Spleen (tissue), 11 donors: ENCODE results near the gene VEGFB. TPM values are rescaled to one million over a fixed set of nuclear protein-coding genes. Genes with fewer than 3 reads are reported as not detected.
A peak's percentile ranks its signal among the peaks of the same experiment; 100 is the strongest.

Experiments used
- DNase-seq: peaks from one replicate; pipeline ENCODE4 v3.0.0-alpha.2; 2020
- H3K27ac ChIP-seq, 8 donors: fragments of 200-600 bp; sonication (generic) in 7 of 8; 1 replicate in 4 of 8; 2 replicates in 4 of 8; pipeline versions ENCODE4 v1.5.0 to v1.8.0; 2016 to 2021; ENCODE audit warnings: inconsistent platforms in 4 of 8, mild to moderate bottlenecking in 4 of 8, moderate library complexity in 1 of 8
- H3K27me3 ChIP-seq, 7 donors: fragments of 200-600 bp; sonication (generic) in 6 of 7; replicated peaks in 1 of 7; 1 replicate in 4 of 7; 2 replicates in 3 of 7; pipeline versions ENCODE4 v1.5.0 to v1.8.0; 2016 to 2021; ENCODE audit warnings: inconsistent platforms in 3 of 7, mild to moderate bottlenecking in 1 of 7
- H3K36me3 ChIP-seq, 6 donors: fragments of 200-600 bp; sonication (generic) in 5 of 6; 1 replicate in 4 of 6; 2 replicates in 2 of 6; pipeline versions ENCODE4 v1.5.0 to v1.8.0; 2016 to 2021; ENCODE audit warnings: inconsistent platforms in 2 of 6
- H3K4me1 ChIP-seq, 6 donors: fragments of 200-600 bp; sonication (generic) in 5 of 6; 1 replicate in 3 of 6; 2 replicates in 3 of 6; pipeline versions ENCODE4 v1.5.0 to v1.8.0; 2016 to 2021; ENCODE audit warnings: inconsistent platforms in 3 of 6
- H3K4me3 ChIP-seq, 8 donors: fragments of 200-600 bp; sonication (generic) in 7 of 8; 1 replicate in 4 of 8; 2 replicates in 4 of 8; pipeline versions ENCODE4 v1.5.0 to v1.8.0; 2016 to 2021; ENCODE audit warnings: inconsistent platforms in 4 of 8, mild to moderate bottlenecking in 4 of 8, moderate library complexity in 2 of 8
- H3K9me3 ChIP-seq, 8 donors: fragments of 200-600 bp; sonication (generic) in 7 of 8; 1 replicate in 4 of 8; 2 replicates in 4 of 8; pipeline versions ENCODE4 v1.5.0 to v1.8.0; 2016 to 2021; ENCODE audit warnings: inconsistent platforms in 4 of 8
- CTCF ChIP-seq, 11 experiments: fragments of 200-600 bp in 7 of 11; fragments of 450-650 bp in 4 of 11; sonication (generic) in 4 of 11; IDR thresholded peaks in 8 of 11; conservative IDR thresholded peaks in 3 of 11; 1 replicate in 7 of 11; 2 replicates in 4 of 11; pipeline versions ENCODE4 v1.4.0 to v1.8.0; 2016 to 2021; ENCODE audit warnings: antibody characterized with exemption in 11 of 11, inconsistent platforms in 4 of 11, mild to moderate bottlenecking in 1 of 11
- POLR2A ChIP-seq, 3 donors: fragments of 450-650 bp; IDR thresholded peaks; one replicate each; pipeline ENCODE4 v1.5.1; 2017; ENCODE audit warnings: antibody characterized with exemption in 3 of 3, mild to moderate bottlenecking in 1 of 3
- POLR2AphosphoS5 ChIP-seq, 3 donors: sonication (generic); formaldehyde crosslinking; IDR thresholded peaks; one replicate each; pipeline ENCODE4 v1.5.1; 2017; ENCODE audit warnings: antibody characterized with exemption in 3 of 3
- WGBS, 5 donors: extraction: QIAGEN DNeasy Blood & Tissue Kit in 3 of 5; methylation state at CpG; one replicate each; pipeline versions ENCODE4 v1.1.5 to v1.1.7; 2013 to 2018; 5-methylcytosine and 5-hydroxymethylcytosine counted together
- intact Hi-C: fragments of 100-400 bp; cut with DNase I; formaldehyde crosslinking; loops from one replicate; pipeline ENCODE4 v1.15.0; 2023; ENCODE audit warnings: low total_unique reads
- polyA plus RNA-seq, 3 donors: library from polyadenylated mRNA; stranded (reverse); fragments of 200-250 nt; gene quantifications; one replicate each; pipeline ENCODE4 v1.2.1, GENCODE V29; 2013
- total RNA-seq, 7 donors: library from RNA; depleted of rRNA in 3 of 7; stranded (reverse); fragments of >200 nt in 3 of 7; fragmentation: NEBNext Ultra II Directional in 4 of 7; extraction: Animal tissue kit (Norgen Biotek cat#: 25700) in 4 of 7; gene quantifications; one replicate each; pipeline versions ENCODE4 v1.1.0 to v1.2.1, GENCODE V29; 2016 to 2021
- donor health status: healthy with polysubstance abuse.
- donor health status: DM: no; HTN: no; CAD: no; lungs with moderate emphysema.
- donor health status: DM: no; HTN: no; CAD: no.
- donor health status: Bipolar disorder and iron deficiency.
- donor health status: healthy.
- donor health status: DM: no; HTN: no; CAD: no.
- donor health status: DM: yes; HTN: yes; CAD: no.

VEGFB gene
- total and polyA plus RNA-seq, 10 donors = 38.3 to 103 (median 84.4) TPM

GRCh38 chr11:64253043-64253442 is 18.7 kb downstream of the VEGFB start:
- DNase-seq = no peak
- Histone ChIP-seq H3K4me3 (peak overlapping the region in 3 of 8 donors; percentile 84 to 96 (median 94)), H3K27me3 (no peaks in the 10 kb centered on the region), H3K36me3 (peaks cover 0 to 40% (median 19%) of the 10 kb centered on the region in 6 donors), H3K4me1 (peaks cover 9 to 63% (median 38%) of the 10 kb centered on the region in 6 donors), H3K27ac (peak overlapping the region in 1 of 8 donors; percentile 85), H3K9me3 (no peaks in the 10 kb centered on the region)
- intact Hi-C loops = no loop called here
- TF ChIP-seq POLR2AphosphoS5 (IDR thresholded peaks at IDR 0.05) = no peak
- TF ChIP-seq POLR2A (IDR thresholded peaks at IDR 0.05) = no peak
- WGBS, 5 donors = 79 to 88% (median 84%) methylated on average over 3 to 8 of the region's 8 CpGs

GRCh38 chr11:64253481-64253880 is 19.1 kb downstream of the VEGFB start:
- Histone ChIP-seq H3K27ac (peak overlapping the region in 1 of 8 donors; percentile 9), H3K27me3 (no peaks in the 10 kb centered on the region), H3K9me3 (no peaks in the 10 kb centered on the region), H3K36me3 (peaks cover 0 to 44% (median 23%) of the 10 kb centered on the region in 6 donors), H3K4me3 (no peak overlapping the region), H3K4me1 (peaks cover 9 to 59% (median 37%) of the 10 kb centered on the region in 6 donors)
- TF ChIP-seq POLR2A (IDR thresholded peaks at IDR 0.05) = no peak
- TF ChIP-seq POLR2AphosphoS5 (IDR thresholded peaks at IDR 0.05) = no peak
- no peak for TF ChIP-seq CTCF (IDR thresholded peaks at IDR 0.05 in 8 of 11, conservative IDR thresholded peaks at IDR 0.05 in 3 of 11)
- no peak for DNase-seq
- intact Hi-C loops = no loop called here
- WGBS, 5 donors = 37 to 77% (median 65%) methylated on average over 5 of the region's 5 CpGs

- H3K27me3 ChIP-seq = no peaks in the 10 kb centered on the region
- intact Hi-C loops = no loop called here
- 66 to 90% (median 85%) methylated on average over 4 to 7 of the region's 7 CpGs for WGBS, 5 donors
- H3K4me1 ChIP-seq = peaks cover 9 to 58% (median 37%) of the 10 kb centered on the region in 6 donors
- no peak for DNase-seq
- H3K9me3 ChIP-seq = no peaks in the 10 kb centered on the region
- no peak overlapping the region for H3K27ac ChIP-seq
- H3K4me3 ChIP-seq = no peak overlapping the region
- TF ChIP-seq POLR2AphosphoS5 (IDR thresholded peaks at IDR 0.05) = no peak
- no peak for TF ChIP-seq POLR2A (IDR thresholded peaks at IDR 0.05)
- TF ChIP-seq CTCF (IDR thresholded peaks at IDR 0.05 in 8 of 11, conservative IDR thresholded peaks at IDR 0.05 in 3 of 11) = no peak
- peaks cover 0 to 53% (median 31%) of the 10 kb centered on the region in 6 donors for H3K36me3 ChIP-seq
Measured at GRCh38 chr11:64254326-64254725, 19.9 kb downstream of the VEGFB start.

- peak; percentile 68 for DNase-seq
- no peaks in the 10 kb centered on the region for H3K9me3 ChIP-seq
- no peaks in the 10 kb centered on the region for H3K27me3 ChIP-seq
- no peak overlapping the region for H3K27ac ChIP-seq
- H3K4me3 ChIP-seq = no peak overlapping the region
- intact Hi-C loops = no loop called here
- H3K4me1 ChIP-seq = peaks cover 9 to 49% (median 36%) of the 10 kb centered on the region in 6 donors
- peaks cover 0 to 64% (median 40%) of the 10 kb centered on the region in 6 donors for H3K36me3 ChIP-seq
- WGBS, 5 donors = 80 to 91% (median 86%) methylated on average over 22 to 35 of the region's 35 CpGs
- TF ChIP-seq POLR2A (IDR thresholded peaks at IDR 0.05) = no peak
- TF ChIP-seq CTCF (IDR thresholded peaks at IDR 0.05 in 8 of 11, conservative IDR thresholded peaks at IDR 0.05 in 3 of 11) = no peak
- TF ChIP-seq POLR2AphosphoS5 (IDR thresholded peaks at IDR 0.05) = no peak
Measured at GRCh38 chr11:64255135-64256128, 21.0 kb downstream of the VEGFB start.
